Activated CD4-positive, alpha-beta T cell treated with anti-CD3 and anti-CD28 coated beads, Interleukin-10, Interleukin-2, amounts not matched to agents 100 ng/mL and 50 ng/mL, durations not matched to agents 16 hours and 8 hours (primary cell): Measurements from ENCODE around the gene GADL1.

ENCODE experiments used
- DNase-seq: peaks from one replicate; pipeline ENCODE4 v3.0.0-alpha.2; 2020

The GADL1 gene

GRCh38 chr3:30752491-30752890, 142.0 kb downstream of the GADL1 start:
- DNase-seq, result no peak

GRCh38 chr3:30751610-30752299, 142.7 kb downstream of the GADL1 start:
- peak; percentile 67 for DNase-seq

DNA sequence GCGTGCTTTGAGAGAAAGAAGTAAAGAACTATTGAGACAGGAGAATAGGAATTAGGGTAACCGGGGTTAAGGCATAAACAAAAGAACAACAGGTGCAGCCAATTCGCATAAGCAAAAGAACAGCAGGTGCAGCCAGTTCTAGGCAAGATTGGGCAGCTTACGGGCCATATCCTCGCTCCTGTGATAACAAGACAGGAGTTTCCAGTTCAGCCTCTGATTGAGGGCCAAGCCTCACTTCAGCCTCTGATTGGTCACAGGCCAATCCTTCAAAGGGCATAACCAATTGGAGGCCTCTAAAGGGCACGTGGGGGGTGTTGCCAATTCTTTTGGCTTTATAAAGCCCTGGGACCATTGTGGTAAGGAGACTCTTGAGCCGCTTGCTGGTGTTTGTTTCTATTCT, 143.5 kb downstream of the GADL1 start:
- no peak for DNase-seq

GRCh38 chr3:30749230-30749629, 145.2 kb downstream of the GADL1 start:
- DNase-seq, result no peak

GRCh38 chr3:30747771-30748281, 146.6 kb downstream of the GADL1 start:
- DNase-seq, result no peak

GRCh38 chr3:30743641-30744317, 150.7 kb downstream of the GADL1 start:
- no peak for DNase-seq

DNA sequence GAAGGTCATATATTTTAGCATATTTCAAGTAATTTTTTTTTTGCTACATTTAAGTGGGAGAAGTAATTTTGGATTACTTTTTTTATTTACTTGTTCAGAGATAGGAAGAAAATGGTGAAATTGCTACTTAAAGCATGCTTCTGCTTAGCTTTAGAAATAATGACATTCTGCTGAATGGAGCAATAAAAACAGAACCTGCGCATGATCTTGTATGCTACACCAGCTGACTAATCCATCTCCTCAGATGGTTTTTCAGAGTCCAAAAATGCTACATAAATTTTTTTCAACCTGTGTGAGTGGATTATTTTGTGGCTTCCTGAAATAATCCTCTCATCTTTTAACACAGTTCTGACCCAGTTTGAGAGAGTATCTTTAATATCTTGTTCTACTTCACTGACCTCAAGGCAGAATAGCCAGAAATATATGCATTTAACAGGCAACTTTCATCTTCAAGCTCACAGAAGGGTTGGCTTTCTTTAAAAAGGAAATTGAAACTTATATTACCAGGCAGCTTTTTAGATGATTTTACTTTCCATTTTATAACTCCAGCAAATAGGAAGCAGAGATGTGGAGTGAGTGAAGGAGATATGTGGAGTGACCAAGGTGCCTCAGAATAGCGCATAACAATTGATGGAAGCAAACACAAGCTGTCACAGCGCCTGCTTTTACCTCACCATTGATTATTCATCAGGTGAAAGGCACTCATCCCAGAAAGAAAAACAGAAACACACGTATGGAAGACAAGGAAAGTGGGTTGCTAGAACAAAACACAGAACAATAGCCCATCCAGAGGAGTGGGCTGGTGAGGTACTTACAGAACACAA, 151.5 kb downstream of the GADL1 start:
- DNase-seq, result no peak

GRCh38 chr3:30741889-30742288, 152.6 kb downstream of the GADL1 start:
- no peak for DNase-seq

DNA sequence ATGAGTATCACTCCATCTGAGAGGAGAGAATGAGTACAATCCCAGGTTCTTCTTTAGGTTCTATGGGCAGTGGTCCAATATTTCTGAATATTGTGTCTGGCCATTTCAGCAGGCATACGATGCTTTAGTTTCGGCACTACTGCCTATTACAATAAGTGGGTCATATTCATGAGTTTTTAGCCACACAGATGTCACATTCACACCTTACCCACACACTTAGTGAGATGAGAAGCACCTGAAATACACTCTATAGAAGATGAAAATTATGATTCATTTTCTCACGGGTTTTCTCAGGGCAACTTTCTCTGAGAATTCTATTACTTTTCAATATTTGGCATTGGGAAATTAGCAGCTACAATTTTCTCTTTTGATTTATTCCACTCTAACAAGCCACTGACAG, 155.9 kb downstream of the GADL1 start:
- no peak for DNase-seq

- DNase-seq, result no peak
These were observed 156.5 kb downstream of the GADL1 start for GRCh38 chr3:30737743-30738499.

- DNase-seq, result no peak
These were observed 160.8 kb downstream of the GADL1 start for GRCh38 chr3:30733696-30734095.

DNA sequence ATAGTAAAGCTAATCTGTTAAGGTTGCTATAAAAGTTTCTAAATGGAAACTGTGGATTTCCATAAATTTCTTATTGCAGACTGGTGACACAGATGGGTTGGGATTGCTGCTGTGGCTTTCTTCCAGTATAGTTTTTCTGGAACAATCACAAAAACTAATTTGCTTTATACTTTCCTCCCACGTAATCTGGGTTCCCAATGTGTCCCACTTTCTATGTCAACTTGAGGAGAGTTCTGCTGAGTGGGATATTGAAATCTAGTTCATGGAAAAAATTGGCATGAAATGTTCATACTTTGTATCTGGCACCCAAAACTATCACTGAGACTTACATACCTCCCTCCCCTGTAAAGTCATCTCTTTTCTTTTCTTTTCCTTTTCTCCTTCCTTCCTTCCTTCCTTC, 161.3 kb downstream of the GADL1 start:
- DNase-seq, result no peak

GRCh38 chr3:30730967-30731366, 163.5 kb downstream of the GADL1 start:
- DNase-seq, result no peak

DNA sequence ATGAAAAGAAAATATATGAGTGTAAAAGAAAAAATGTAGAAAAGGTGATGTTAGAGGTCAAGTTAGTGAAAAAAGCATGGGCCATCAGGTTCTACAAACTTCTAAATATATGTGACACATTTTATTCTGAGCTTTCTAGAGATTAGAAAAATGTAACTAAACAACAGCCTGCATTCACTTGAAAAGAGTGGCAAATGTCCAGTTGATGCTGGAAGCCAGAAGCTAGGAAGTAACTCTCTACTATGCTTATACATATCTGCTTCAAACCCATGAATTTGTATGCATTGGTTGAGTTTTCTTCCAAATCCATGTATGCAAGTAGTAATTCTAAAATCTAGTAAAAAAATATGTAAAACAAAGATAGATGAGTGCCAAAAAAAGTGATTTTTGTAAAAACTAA, 164.5 kb downstream of the GADL1 start:
- DNase-seq, result no peak

- no peak for DNase-seq
These were observed 164.9 kb downstream of the GADL1 start for GRCh38 chr3:30729512-30729911.

- DNase-seq, result no peak
These were observed 166.3 kb downstream of the GADL1 start for GRCh38 chr3:30728143-30728542.

GRCh38 chr3:30724863-30725262, 169.6 kb downstream of the GADL1 start:
- DNase-seq, result no peak

- DNase-seq, result no peak
These were observed 171.2 kb downstream of the GADL1 start for GRCh38 chr3:30723211-30723610.

DNA sequence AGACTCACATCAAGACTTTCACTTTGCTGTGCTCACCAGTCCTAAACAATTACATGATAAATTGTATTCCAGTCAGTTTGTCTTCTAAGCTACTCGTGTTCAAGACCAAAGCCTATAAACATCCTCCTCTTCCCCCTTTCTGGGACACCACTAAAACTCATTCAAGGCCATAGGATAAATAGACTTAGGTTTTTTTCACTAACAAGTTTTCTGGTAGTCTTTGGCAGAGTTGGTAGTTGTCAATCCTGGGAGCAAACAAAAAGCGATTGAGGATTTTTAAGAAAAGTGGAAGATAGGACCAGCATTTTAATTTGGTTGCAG, 173.2 kb downstream of the GADL1 start:
- no peak for DNase-seq

- no peak for DNase-seq
These were observed 173.7 kb downstream of the GADL1 start for GRCh38 chr3:30720586-30721313.

- DNase-seq, result no peak
These were observed 174.9 kb downstream of the GADL1 start for GRCh38 chr3:30719536-30719935.

DNA sequence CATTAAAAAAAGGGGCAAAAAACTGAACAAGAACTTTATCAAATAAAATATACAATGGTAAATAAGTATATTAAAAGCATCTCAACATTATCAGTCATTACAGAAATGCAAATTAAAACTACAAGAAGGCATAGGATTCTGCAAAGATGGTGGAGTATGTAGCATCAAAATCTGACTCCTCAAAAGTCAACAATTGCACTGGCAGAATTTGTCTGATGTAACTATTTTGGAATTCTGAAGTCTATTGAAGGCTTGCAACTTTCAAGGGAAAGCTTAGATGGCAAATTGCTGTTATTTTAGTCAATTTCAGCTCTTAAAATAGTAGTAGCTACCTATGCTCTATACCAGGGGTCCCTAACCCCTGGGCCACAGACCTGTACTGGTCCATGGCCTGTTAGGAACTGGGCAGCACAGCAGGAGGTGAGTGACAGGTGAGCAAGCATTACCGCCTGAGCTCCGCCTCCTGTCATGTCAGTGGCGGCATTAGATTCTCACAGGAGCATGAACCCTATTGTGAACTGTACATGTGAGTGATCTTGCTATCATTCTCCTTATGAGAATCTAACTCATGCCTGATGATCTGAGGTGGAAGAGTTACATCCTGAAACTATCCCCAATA, 180.5 kb downstream of the GADL1 start:
- no peak for DNase-seq
